AG09309 (cell line): Measurements from ENCODE around the gene CD46.
"Not testable (repeated sequence)": the region's sequence is repeated elsewhere in the genome, so short reads cannot be mapped to it uniquely, and the experiment has no call there.

Experiments used
- DNase-seq: peaks from one replicate; pipeline ENCODE4 v3.0.0-alpha.2; 2010; ENCODE audit warnings: low read depth
- H3K4me3 ChIP-seq: 2 replicates; pipeline ENCODE4 v1.5.1; 2011; ENCODE audit warnings: mild to moderate bottlenecking, low read depth, low read length, moderate library complexity; ENCODE audit not compliant: control insufficient read depth
- TF ChIP-seq, protein P1 (sequence below): IDR thresholded peaks from 2 replicates; pipeline ENCODE4 v1.5.1; 2011; ENCODE audit warnings: mild to moderate bottlenecking, low read depth, low read length, inconsistent platforms; ENCODE audit not compliant: insufficient read depth, control insufficient read depth; ENCODE audit errors: missing control alignments

CD46 gene

GRCh38 chr1:207751790-207752455, at the start of gene CD46:
Gene CD46, plus strand, starts transcription at chr1:207752054. Its CDS starts 159 bp downstream, at chr1:207752213.
- TF ChIP-seq, protein P1, sequence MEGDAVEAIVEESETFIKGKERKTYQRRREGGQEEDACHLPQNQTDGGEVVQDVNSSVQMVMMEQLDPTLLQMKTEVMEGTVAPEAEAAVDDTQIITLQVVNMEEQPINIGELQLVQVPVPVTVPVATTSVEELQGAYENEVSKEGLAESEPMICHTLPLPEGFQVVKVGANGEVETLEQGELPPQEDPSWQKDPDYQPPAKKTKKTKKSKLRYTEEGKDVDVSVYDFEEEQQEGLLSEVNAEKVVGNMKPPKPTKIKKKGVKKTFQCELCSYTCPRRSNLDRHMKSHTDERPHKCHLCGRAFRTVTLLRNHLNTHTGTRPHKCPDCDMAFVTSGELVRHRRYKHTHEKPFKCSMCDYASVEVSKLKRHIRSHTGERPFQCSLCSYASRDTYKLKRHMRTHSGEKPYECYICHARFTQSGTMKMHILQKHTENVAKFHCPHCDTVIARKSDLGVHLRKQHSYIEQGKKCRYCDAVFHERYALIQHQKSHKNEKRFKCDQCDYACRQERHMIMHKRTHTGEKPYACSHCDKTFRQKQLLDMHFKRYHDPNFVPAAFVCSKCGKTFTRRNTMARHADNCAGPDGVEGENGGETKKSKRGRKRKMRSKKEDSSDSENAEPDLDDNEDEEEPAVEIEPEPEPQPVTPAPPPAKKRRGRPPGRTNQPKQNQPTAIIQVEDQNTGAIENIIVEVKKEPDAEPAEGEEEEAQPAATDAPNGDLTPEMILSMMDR: no peak
- peak within 1 kb of the TSS; percentile 93 for H3K4me3 ChIP-seq
- DNase-seq: peak; percentile 47

DNA sequence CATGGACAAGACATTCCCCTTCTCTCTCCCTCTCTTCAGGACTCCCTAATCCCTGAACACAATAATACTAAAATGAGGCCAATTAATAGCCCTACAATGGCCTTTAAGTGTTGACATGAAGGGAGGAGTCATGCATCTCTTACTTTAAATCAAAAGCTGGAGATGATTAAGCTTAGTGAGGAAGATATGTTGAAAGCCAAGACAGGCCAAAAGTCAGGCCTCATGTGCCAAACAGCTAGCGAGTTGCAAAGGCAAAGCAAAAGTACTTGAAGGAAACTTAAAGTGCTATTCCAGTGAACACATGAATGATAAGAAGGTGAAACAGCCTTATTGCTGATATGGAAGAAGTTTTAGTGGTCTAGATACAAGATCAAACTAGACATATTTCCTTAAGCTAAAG, 49.5 kb upstream of the CD46 start:
- no peak overlapping the region for H3K4me3 ChIP-seq
- TF ChIP-seq, protein P1: no peak
- DNase-seq: no peak

DNA sequence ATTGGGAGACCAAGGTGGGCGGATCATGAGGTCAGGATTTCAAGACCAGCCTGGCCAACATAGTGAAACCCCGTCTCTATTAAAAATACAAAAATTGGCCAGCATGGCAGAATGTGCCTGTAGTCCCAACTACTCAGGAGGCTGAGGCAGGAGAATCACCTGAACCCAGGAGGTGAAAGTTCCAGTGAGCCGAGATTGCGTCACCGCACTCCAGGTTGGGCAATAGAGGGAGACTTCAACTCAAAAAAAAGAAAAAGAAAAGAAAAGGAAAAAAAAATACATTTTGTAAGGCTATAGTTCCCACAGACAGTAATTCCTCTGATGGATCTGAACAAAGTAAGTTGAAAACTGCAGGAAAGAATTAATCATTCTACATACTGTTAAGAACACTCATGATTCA, 48.1 kb upstream of the CD46 start:
- no peak for DNase-seq
- no peak overlapping the region for H3K4me3 ChIP-seq
- TF ChIP-seq, protein P1: no peak

DNA sequence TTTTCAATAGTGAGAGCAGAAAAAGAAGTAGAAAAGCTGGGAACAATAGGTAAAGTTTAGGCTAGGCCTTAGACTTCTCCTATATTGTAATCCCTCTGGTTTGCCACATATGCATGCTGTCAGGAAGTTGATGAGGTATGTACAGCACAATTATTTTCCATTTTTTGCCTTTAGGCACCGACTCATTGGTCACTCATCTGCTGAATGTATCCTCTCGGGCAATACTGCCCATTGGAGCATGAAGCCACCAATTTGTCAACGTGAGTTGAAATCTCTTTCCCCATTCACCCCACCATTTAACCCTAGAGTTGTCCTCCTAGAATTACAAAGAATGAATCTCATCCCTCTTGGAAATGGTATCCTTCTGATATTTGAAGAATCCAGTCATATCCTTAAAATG, 43.9 kb upstream of the CD46 start:
- H3K4me3 ChIP-seq, DNase-seq: not testable (repeated sequence)

GRCh38 chr1:207711285-207711684, 40.6 kb upstream of the CD46 start:
- TF ChIP-seq, protein P1: peak; percentile 2
- DNase-seq: no peak
- no peak overlapping the region for H3K4me3 ChIP-seq

DNA sequence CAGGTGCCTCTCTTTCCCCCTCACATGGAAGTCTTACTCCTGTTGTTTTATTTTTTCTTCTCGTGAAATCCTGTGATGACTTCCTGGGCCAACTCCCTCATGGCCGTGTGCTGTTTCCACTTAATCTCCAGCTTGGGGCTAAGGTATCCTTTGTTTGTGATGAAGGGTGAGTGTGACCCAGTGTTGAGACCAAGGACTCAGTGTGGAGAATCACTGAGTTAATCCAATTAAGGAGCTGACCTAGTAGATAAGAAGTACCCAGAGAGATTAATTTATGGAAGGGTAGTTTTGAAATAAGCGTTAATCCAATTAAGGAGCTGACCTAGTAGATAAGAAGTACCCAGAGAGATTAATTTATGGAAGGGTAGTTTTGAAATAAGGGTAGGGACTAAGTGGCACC, 39.2 kb upstream of the CD46 start:
- not testable (repeated sequence) for H3K4me3 ChIP-seq, DNase-seq

GRCh38 chr1:207713529-207713928, 38.3 kb upstream of the CD46 start:
- TF ChIP-seq, protein P1: no peak
- DNase-seq: no peak
- no peak overlapping the region for H3K4me3 ChIP-seq

- DNase-seq: no peak
- TF ChIP-seq, protein P1: no peak
- H3K4me3 ChIP-seq: no peak overlapping the region
Measured at GRCh38 chr1:207719234-207719633, 32.6 kb upstream of the CD46 start.

GRCh38 chr1:207728200-207728858, 23.5 kb upstream of the CD46 start:
- H3K4me3 ChIP-seq, DNase-seq: not testable (repeated sequence)

DNA sequence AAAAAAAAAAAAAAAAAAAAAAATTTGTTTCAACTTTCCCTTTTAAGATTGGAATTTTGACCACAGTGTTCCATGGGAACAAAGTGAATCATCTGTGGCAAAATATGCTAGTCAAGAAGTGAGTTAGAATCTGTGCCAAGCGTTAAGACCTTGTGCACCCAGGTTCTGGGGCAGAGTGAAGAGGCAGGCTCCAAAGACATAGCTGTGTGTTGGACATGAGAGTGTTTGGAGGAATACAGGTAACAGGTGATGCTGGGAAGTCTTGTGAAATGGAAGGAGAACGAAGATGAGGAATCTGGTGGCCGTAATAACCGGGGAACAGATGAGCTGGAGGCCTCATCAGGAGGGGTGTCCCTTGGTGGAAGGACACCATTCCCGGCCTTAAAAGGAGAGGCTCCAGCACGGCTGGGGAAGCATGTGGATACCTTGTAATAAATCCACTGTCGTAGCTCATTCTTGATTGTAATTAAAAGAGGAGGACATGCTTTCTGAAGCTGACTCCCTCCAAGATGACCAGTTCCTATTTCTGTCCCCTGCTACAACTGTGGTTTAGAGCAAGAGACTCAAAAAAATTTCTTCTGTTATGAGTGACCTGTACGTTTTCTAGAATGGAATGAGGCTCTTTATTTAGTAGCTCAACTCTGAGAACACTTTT, 14.2 kb upstream of the CD46 start:
- DNase-seq, H3K4me3 ChIP-seq: not testable (repeated sequence)
